ENCODE measurements around the gene SLC45A1. TPM values are rescaled to one million over a fixed set of nuclear protein-coding genes. Genes with fewer than 3 reads are reported as not detected.

Gene SLC45A1
- total RNA-seq (2022; extraction: Qiagen RNA extraction) = 7.2 to 11.9 TPM (median 10.3 TPM) in 5 replicates

DNA sequence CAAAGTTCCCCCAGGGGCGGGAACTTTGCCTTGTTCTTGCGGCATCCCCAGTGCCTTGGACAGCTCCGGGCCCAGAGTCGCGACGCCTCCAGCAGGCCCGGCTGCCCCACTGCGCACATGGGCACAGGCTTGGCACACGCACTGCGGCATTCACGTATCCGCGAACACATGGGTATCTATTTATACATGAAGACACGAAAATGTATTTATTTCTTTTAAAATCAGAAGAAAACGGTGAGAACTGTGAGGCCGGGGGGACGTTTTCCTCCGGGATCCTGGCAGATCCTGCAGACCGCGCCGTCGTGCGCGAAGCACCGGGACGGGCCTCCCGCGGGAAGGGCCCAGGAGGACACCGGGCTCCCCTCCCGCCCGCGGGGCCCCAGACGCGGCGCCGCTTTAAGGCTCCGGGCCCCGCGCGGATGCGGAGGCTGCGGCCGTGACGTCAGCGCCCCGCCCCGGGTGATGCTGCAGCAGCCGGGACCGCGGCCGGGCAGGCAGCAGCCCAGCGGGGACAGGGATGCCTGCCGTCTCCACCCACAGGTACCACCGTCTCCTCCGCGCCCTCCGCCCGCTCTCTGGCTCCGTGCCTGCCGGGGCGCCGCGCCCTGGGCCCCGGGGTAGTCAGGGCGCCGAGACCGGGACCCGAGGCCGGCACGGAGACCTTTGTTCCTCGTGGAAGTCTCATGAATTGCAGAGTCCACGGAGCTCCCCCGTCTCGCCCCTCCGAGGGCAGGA, at the start of gene SLC45A1:
Gene SLC45A1 (plus strand): TSS at position 468 of the 735 bp plus-strand sequence. CDS start 6,216 bp downstream, outside the sequence.

Measured in A549 treated with Hydrocortisone at 1 μM for 4 hours (cell line).